H1 (cell line): ENCODE results near the gene FRRS1. TPM values are rescaled to one million over a fixed set of nuclear protein-coding genes. Genes with fewer than 3 reads are reported as not detected.

Experiments
- CTCF ChIA-PET: fragments of 300-600 bp; sonication (Branson Sonifier 250); formaldehyde crosslinking; loops from one replicate; lab custom pipeline; 2021; ENCODE audit not compliant: partially characterized antibody; lab: Charles Lee
- POLR2A ChIA-PET: fragments of 300-600 bp; sonication (Branson Sonifier 250); formaldehyde crosslinking; loops from one replicate; lab custom pipeline; 2021; ENCODE audit warnings: inconsistent platforms; ENCODE audit not compliant: partially characterized antibody; lab: Charles Lee
- DNase-seq, 2 experiments: peaks; one replicate each; pipeline versions ENCODE4 v3.0.0 to v3.0.0-alpha.2; 2010 to 2022; ENCODE audit warnings: low spot score in 2 of 2, low read depth in 1 of 2, mixed read lengths in 1 of 2
- FAIRE-seq: peaks from 2 replicates; lab custom pipeline; 2011; peaks lifted over from hg19 to GRCh38; lab: Jason Lieb, UNC
- H2AFZ ChIP-seq: 2 replicates; pipeline ENCODE4 v1.8.1; 2012; ENCODE audit warnings: low read length, inconsistent platforms
- H2AK5ac ChIP-seq: 2 replicates; pipeline ENCODE4 v1.6.1; 2013; ENCODE audit warnings: low read depth, low read length
- H2BK120ac ChIP-seq: replicated peaks from 2 replicates; pipeline ENCODE3; 2013; ENCODE audit warnings: low read depth, low read length, inconsistent platforms
- H2BK12ac ChIP-seq: 2 replicates; pipeline ENCODE4 v1.6.1; 2013; ENCODE audit warnings: low read depth, low read length
- H2BK15ac ChIP-seq: 2 replicates; pipeline ENCODE4 v1.6.1; 2013; ENCODE audit warnings: low read length
- H2BK20ac ChIP-seq: 2 replicates; pipeline ENCODE4 v1.6.1; 2013; ENCODE audit warnings: low read length
- H2BK5ac ChIP-seq: 2 replicates; pipeline ENCODE4 v1.6.1; 2013; ENCODE audit warnings: low read depth, low read length
- H3K14ac ChIP-seq: 2 replicates; pipeline ENCODE4 v1.6.1; 2013; ENCODE audit warnings: inconsistent platforms; ENCODE audit not compliant: insufficient read length
- H3K18ac ChIP-seq: 2 replicates; pipeline ENCODE4 v1.6.1; 2013; ENCODE audit warnings: low read length; ENCODE audit errors: extremely low read depth
- H3K23ac ChIP-seq: 2 replicates; pipeline ENCODE4 v1.6.1; 2013; ENCODE audit warnings: inconsistent platforms; ENCODE audit not compliant: insufficient read length
- H3K23me2 ChIP-seq: 2 replicates; pipeline ENCODE4 v1.6.1; 2013; ENCODE audit warnings: low read depth, low read length
- H3K27ac ChIP-seq: 2 replicates; pipeline ENCODE4 v1.6.1; 2011; ENCODE audit warnings: low read depth, low read length, inconsistent platforms
- H3K27me3 ChIP-seq, 4 experiments: replicated peaks in 1 of 4; 1 replicate in 1 of 4; 2 replicates in 3 of 4; pipeline versions ENCODE4 v1.6.1 to v1.8.1; 2011 to 2013; ENCODE audit warnings: low read length in 3 of 4, mild to moderate bottlenecking in 3 of 4, inconsistent platforms in 2 of 4, mixed read lengths in 2 of 4, moderate library complexity in 1 of 4; ENCODE audit not compliant: control insufficient read depth in 3 of 4, insufficient read depth in 3 of 4; ENCODE audit errors: extremely low read depth in 1 of 4
- H3K36me3 ChIP-seq, 4 experiments: 2 replicates each; pipeline versions ENCODE4 v1.6.1 to v1.8.1; 2011 to 2013; ENCODE audit warnings: mild to moderate bottlenecking in 4 of 4, low read length in 3 of 4, moderate library complexity in 2 of 4, control low read depth in 1 of 4, inconsistent platforms in 1 of 4; ENCODE audit not compliant: insufficient read depth in 4 of 4, control insufficient read depth in 2 of 4
- H3K4ac ChIP-seq: replicated peaks from 2 replicates; pipeline ENCODE3; 2013; ENCODE audit warnings: low read length, low read depth, mixed read lengths, inconsistent platforms; ENCODE audit not compliant: insufficient read length
- H3K4me1 ChIP-seq, 4 experiments: replicated peaks in 1 of 4; 1 replicate in 1 of 4; 2 replicates in 3 of 4; pipeline versions ENCODE4 v1.6.1 to v1.8.1; 2011 to 2013; ENCODE audit warnings: low read length in 3 of 4, inconsistent platforms in 2 of 4, mixed read lengths in 1 of 4; ENCODE audit not compliant: insufficient read depth in 4 of 4, control insufficient read depth in 3 of 4
- H3K4me2 ChIP-seq, 2 experiments: 2 replicates each; pipeline versions ENCODE4 v1.6.1 to v1.8.1; 2011 to 2013; ENCODE audit warnings: low read depth in 2 of 2, low read length in 2 of 2, control low read depth in 1 of 2, inconsistent platforms in 1 of 2, mild to moderate bottlenecking in 1 of 2; ENCODE audit not compliant: insufficient read depth in 1 of 2
- H3K4me3 ChIP-seq, 4 experiments: fragments of 200-600, 300-600 bp in 1 of 4; sonication (generic), shearing (Covaris generic), sonication (Bioruptor Twin) in 1 of 4; 2 replicates each; pipeline versions ENCODE4 v1.5.1 to v1.8.1; 2011 to 2016; ENCODE audit warnings: low read length in 4 of 4, low read depth in 3 of 4, control low read depth in 2 of 4, inconsistent platforms in 2 of 4, mild to moderate bottlenecking in 2 of 4, mixed read lengths in 1 of 4, moderate library complexity in 1 of 4; ENCODE audit not compliant: insufficient read depth in 2 of 4; ENCODE audit errors: extremely low read depth in 1 of 4
- H3K56ac ChIP-seq: replicated peaks from 2 replicates; pipeline ENCODE3; 2013; ENCODE audit warnings: low read depth, mild to moderate bottlenecking, mixed read lengths, low read length, inconsistent platforms; ENCODE audit not compliant: insufficient read length
- H3K79me1 ChIP-seq: 2 replicates; pipeline ENCODE4 v1.6.1; 2013; ENCODE audit warnings: low read depth, low read length, control low read depth
- H3K79me2 ChIP-seq, 2 experiments: 2 replicates each; pipeline versions ENCODE4 v1.6.1 to v1.8.1; 2012 to 2013; ENCODE audit warnings: low read length in 2 of 2, mild to moderate bottlenecking in 2 of 2, inconsistent platforms in 1 of 2; ENCODE audit not compliant: insufficient read depth in 2 of 2, control insufficient read depth in 1 of 2
- H3K9ac ChIP-seq, 4 experiments: replicated peaks in 1 of 4; 1 replicate in 1 of 4; 2 replicates in 3 of 4; pipeline versions ENCODE4 v1.6.1 to v1.8.1; 2011 to 2013; ENCODE audit warnings: low read depth in 3 of 4, low read length in 3 of 4, control low read depth in 2 of 4, mild to moderate bottlenecking in 2 of 4, moderate library complexity in 2 of 4, inconsistent platforms in 1 of 4; ENCODE audit errors: extremely low read depth in 1 of 4
- H3K9me3 ChIP-seq, 2 experiments: 2 replicates each; pipeline versions ENCODE4 v1.6.1 to v1.8.1; 2012 to 2013; ENCODE audit warnings: mild to moderate bottlenecking in 2 of 2, moderate library complexity in 2 of 2, control low read depth in 1 of 2, inconsistent platforms in 1 of 2, low read depth in 1 of 2, low read length in 1 of 2, mixed read lengths in 1 of 2; ENCODE audit not compliant: insufficient read depth in 2 of 2
- H4K20me1 ChIP-seq, 2 experiments: replicated peaks in 1 of 2; 2 replicates each; pipeline versions ENCODE3 to v1.8.1; 2011 to 2013; ENCODE audit warnings: inconsistent platforms in 2 of 2, low read length in 2 of 2, mild to moderate bottlenecking in 1 of 2; ENCODE audit not compliant: insufficient read depth in 2 of 2, control insufficient read depth in 1 of 2
- H4K5ac ChIP-seq: 2 replicates; pipeline ENCODE4 v1.6.1; 2013; ENCODE audit warnings: low read length, low read depth, mixed read lengths, inconsistent platforms; ENCODE audit not compliant: insufficient read length
- H4K8ac ChIP-seq: 2 replicates; pipeline ENCODE4 v1.8.0; 2013; ENCODE audit warnings: mild to moderate bottlenecking, moderate library complexity, low read length, inconsistent platforms; ENCODE audit not compliant: insufficient read depth; ENCODE audit errors: extremely low read depth
- H4K91ac ChIP-seq: replicated peaks from 2 replicates; pipeline ENCODE3; 2013; ENCODE audit warnings: low read length, mixed read lengths, inconsistent platforms; ENCODE audit not compliant: insufficient read length
- ATF3 ChIP-seq: IDR thresholded peaks from 2 replicates; pipeline ENCODE4 v1.6.1; 2011; ENCODE audit warnings: low read depth, mild to moderate bottlenecking, low read length; ENCODE audit not compliant: insufficient read depth
- TAF1 ChIP-seq: IDR thresholded peaks from 2 replicates; pipeline ENCODE4 v1.6.1; 2011; ENCODE audit warnings: mild to moderate bottlenecking, low read depth, low read length
- polyA plus RNA-seq, 7 experiments: library from polyadenylated mRNA; depleted of rRNA in 3 of 7; stranded (reverse) in 5 of 7; unstranded in 2 of 7; fragments of >200 nt in 5 of 7; fragments of 200-250 nt in 2 of 7; gene quantifications; 1 replicate in 5 of 7; 2 replicates in 1 of 7; 4 replicates in 1 of 7; pipeline versions ENCODE4 v1.2.1 to v1.2.3, GENCODE V29; 2011 to 2013; ENCODE audit warnings: missing spikeins in 2 of 7, mixed read lengths in 2 of 7
- total RNA-seq: library from RNA; stranded (reverse); fragmentation: NEBNext Ultra II Directional; extraction: Animal tissue kit (Norgen Biotek cat#: 25700); gene quantifications from 2 replicates; pipeline ENCODE4 v1.2.1, GENCODE V29; 2021

FRRS1 gene
- total and polyA plus RNA-seq, 2 of the 8 experiments (the other 6 are each of a cell fraction or from before 2014, with no cell fraction given) = 3.5 to 6.5 TPM

- H3K9ac ChIP-seq = no peak overlapping the region
- H3K4ac ChIP-seq = no peak overlapping the region
- H2BK20ac ChIP-seq = no peak overlapping the region
- no peaks in the 10 kb centered on the region for H3K79me1 ChIP-seq
- H3K27me3 ChIP-seq = no peaks in the 10 kb centered on the region
- no peaks in the 10 kb centered on the region for H3K4me1 ChIP-seq
- no peak overlapping the region for H2BK120ac ChIP-seq
- H3K23ac ChIP-seq = no peak overlapping the region
- H3K14ac ChIP-seq = no peak overlapping the region
- H3K4me3 ChIP-seq = no peak overlapping the region
- H4K5ac ChIP-seq = no peak overlapping the region
- no peak overlapping the region for H2AK5ac ChIP-seq
- no peak overlapping the region for H2BK5ac ChIP-seq
- H4K20me1 ChIP-seq = no peaks in the 10 kb centered on the region
- no peaks in the 10 kb centered on the region for H3K23me2 ChIP-seq
- no peak overlapping the region for H4K91ac ChIP-seq
- no peak overlapping the region for H2AFZ ChIP-seq
- no peak overlapping the region for H4K8ac ChIP-seq
- CTCF ChIA-PET = interaction anchor here (0.6 kb wide), 1 partner anchor 477 kb away, joined by 3 read pairs; no protein-coding TSS in a partner anchor
- DNase-seq (no peak), FAIRE-seq (no peak)
- no peaks in the 10 kb centered on the region for H3K36me3 ChIP-seq
- H3K9me3 ChIP-seq = peaks cover 2 to 4% of the 10 kb centered on the region in 2 experiments; a peak in 1 of 4 replicates
- no peak overlapping the region for H3K18ac ChIP-seq
- no peaks in the 10 kb centered on the region for H3K79me2 ChIP-seq
- H3K56ac ChIP-seq = no peak overlapping the region
- H2BK12ac ChIP-seq = no peak overlapping the region
- no peak overlapping the region for H3K4me2 ChIP-seq
- no peak overlapping the region for H2BK15ac ChIP-seq
- no peak overlapping the region for H3K27ac ChIP-seq
- POLR2A ChIA-PET = interaction anchor here (1.1 kb wide), 1 partner anchor 29 kb away, joined by 3 read pairs; no protein-coding TSS in a partner anchor
- TF ChIP-seq ATF3 (no peak), TAF1 (no peak)
Measured at GRCh38 chr1:99702221-99702620, 64.2 kb downstream of the FRRS1 start.
